ENCODE data around the gene CTBP2.

CTBP2 gene

DNA sequence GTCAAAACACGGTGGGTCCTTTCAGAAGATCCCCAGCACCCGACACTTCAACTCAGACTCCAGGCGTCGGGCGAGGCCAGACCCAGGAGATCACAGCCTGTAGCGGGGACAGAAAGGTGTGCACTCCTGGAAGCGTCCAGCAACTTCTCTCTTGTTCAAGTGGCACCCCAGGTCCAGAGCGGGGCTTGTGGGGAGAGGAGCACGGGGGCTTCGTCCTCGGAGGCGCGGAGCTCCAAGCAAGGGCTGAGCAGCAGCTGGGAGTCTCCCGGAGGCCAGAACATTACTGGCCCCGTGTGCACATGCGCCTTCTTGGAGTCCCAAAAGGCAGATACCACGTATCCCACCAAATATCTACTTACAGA is 163.5 kb downstream of the CTBP2 start:
- no peak overlapping the region for H3K4me3 ChIP-seq (ENCODE audit: low read depth, low read length)
- TF ChIP-seq CTCF (IDR thresholded peaks at IDR 0.05; ENCODE audit: low read depth, low read length) = no peak
- no peak overlapping the region for H3K27ac ChIP-seq
- DNase-seq = no peak
- H3K9me3 ChIP-seq (ENCODE audit: severe bottlenecking) = no peaks in the 10 kb centered on the region
- peaks cover 94% of the 10 kb centered on the region for H3K36me3 ChIP-seq
- H3K27me3 ChIP-seq (ENCODE audit: insufficient read depth, low read depth, severe bottlenecking) = no peaks in the 10 kb centered on the region

GRCh38 chr10:124996127-124996853 is 164.1 kb downstream of the CTBP2 start:
- Histone ChIP-seq H3K9me3 (ENCODE audit: severe bottlenecking) (no peaks in the 10 kb centered on the region), H3K36me3 (peaks cover 94% of the 10 kb centered on the region)
- no peak for TF ChIP-seq CTCF (IDR thresholded peaks at IDR 0.05; ENCODE audit: low read depth, low read length)

DNA sequence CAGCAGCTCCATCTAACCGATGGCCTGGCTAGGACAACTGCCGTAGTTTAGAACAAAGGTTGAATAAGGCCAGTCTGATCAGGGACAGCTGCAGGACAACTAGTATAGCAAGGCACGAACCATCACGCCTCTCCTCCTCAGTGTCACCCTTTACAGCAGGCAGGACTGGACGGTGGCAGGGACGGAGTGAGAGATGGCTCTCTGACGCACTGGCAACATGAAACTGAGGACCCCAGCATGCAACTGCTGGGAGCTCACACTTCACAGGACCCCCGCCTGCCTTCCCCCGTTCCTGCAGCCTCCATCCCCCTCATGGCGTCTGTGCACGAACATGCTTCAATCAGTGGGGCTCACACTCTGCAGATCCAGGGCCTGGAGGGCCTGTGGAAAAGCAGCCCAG is 164.8 kb downstream of the CTBP2 start:
- Histone ChIP-seq H3K4me3 (ENCODE audit: low read depth, low read length) (no peak overlapping the region), H3K27me3 (ENCODE audit: insufficient read depth, low read depth, severe bottlenecking) (no peaks in the 10 kb centered on the region), H3K27ac (no peak overlapping the region), H3K36me3 (peaks cover 94% of the 10 kb centered on the region), H3K9me3 (ENCODE audit: severe bottlenecking) (no peaks in the 10 kb centered on the region)
- no peak for TF ChIP-seq CTCF (IDR thresholded peaks at IDR 0.05; ENCODE audit: low read depth, low read length)
- no peak for DNase-seq

More at GRCh38 chr10:124996127-124996853, 164.1 kb downstream of the CTBP2 start:
- H3K27me3 ChIP-seq (ENCODE audit: insufficient read depth, low read depth, severe bottlenecking) = no peaks in the 10 kb centered on the region
- no peak overlapping the region for H3K27ac ChIP-seq
- no peak overlapping the region for H3K4me3 ChIP-seq (ENCODE audit: low read depth, low read length)
- no peak for DNase-seq

GRCh38 chr10:124994573-124995473 is 165.5 kb downstream of the CTBP2 start:
- no peaks in the 10 kb centered on the region for H3K9me3 ChIP-seq (ENCODE audit: severe bottlenecking)
- H3K27me3 ChIP-seq (ENCODE audit: insufficient read depth, low read depth, severe bottlenecking) = no peaks in the 10 kb centered on the region
- H3K27ac ChIP-seq = no peak overlapping the region
- DNase-seq = no peak
- no peak overlapping the region for H3K4me3 ChIP-seq (ENCODE audit: low read depth, low read length)
- H3K36me3 ChIP-seq = peaks cover 92% of the 10 kb centered on the region
- TF ChIP-seq CTCF (IDR thresholded peaks at IDR 0.05; ENCODE audit: low read depth, low read length) = no peak

- Histone ChIP-seq H3K27ac (no peak overlapping the region), H3K36me3 (peaks cover 92% of the 10 kb centered on the region), H3K4me3 (ENCODE audit: low read depth, low read length) (no peak overlapping the region), H3K27me3 (ENCODE audit: insufficient read depth, low read depth, severe bottlenecking) (no peaks in the 10 kb centered on the region), H3K9me3 (ENCODE audit: severe bottlenecking) (no peaks in the 10 kb centered on the region)
- TF ChIP-seq CTCF (IDR thresholded peaks at IDR 0.05; ENCODE audit: low read depth, low read length) = no peak
- DNase-seq = no peak
Observed at GRCh38 chr10:124993736-124994451, 166.5 kb downstream of the CTBP2 start.

Data from WERI-Rb-1 (cell line).